Measurements from ENCODE around the gene PIP4K2C.
"Not testable (repeated sequence)": the region's sequence is repeated elsewhere in the genome, so short reads cannot be mapped to it uniquely, and the experiment has no call there.

PIP4K2C gene

GRCh38 chr12:57560516-57560915, 30.5 kb upstream of the PIP4K2C start:
- no peak for DNase-seq (ENCODE audit: low read depth)

GRCh38 chr12:57561117-57561516, 29.9 kb upstream of the PIP4K2C start:
- not testable (repeated sequence) for DNase-seq (ENCODE audit: low read depth)

- DNase-seq (ENCODE audit: low read depth), result no peak
Measured at GRCh38 chr12:57563358-57563757, 27.6 kb upstream of the PIP4K2C start.

- DNase-seq (ENCODE audit: low read depth), result no peak
Measured at GRCh38 chr12:57564178-57564740, 26.7 kb upstream of the PIP4K2C start.

- DNase-seq (ENCODE audit: low read depth), result no peak
Measured at GRCh38 chr12:57568838-57569237, 22.2 kb upstream of the PIP4K2C start.

- no peak for DNase-seq (ENCODE audit: low read depth)
Measured at GRCh38 chr12:57569858-57570257, 21.1 kb upstream of the PIP4K2C start.

- DNase-seq (ENCODE audit: low read depth), result not testable (repeated sequence)
Measured at GRCh38 chr12:57570438-57570837, 20.6 kb upstream of the PIP4K2C start.

- DNase-seq (ENCODE audit: low read depth), result no peak
Measured at GRCh38 chr12:57571926-57572762, 18.8 kb upstream of the PIP4K2C start.

GRCh38 chr12:57574795-57575194, 16.2 kb upstream of the PIP4K2C start:
- no peak for DNase-seq (ENCODE audit: low read depth)

GRCh38 chr12:57575771-57576612, 15.0 kb upstream of the PIP4K2C start:
- no peak for DNase-seq (ENCODE audit: low read depth)

GRCh38 chr12:57576613-57577160, 14.3 kb upstream of the PIP4K2C start:
- no peak for DNase-seq (ENCODE audit: low read depth)

- DNase-seq (ENCODE audit: low read depth), result no peak
Measured at GRCh38 chr12:57577981-57578758, 12.8 kb upstream of the PIP4K2C start.

- DNase-seq (ENCODE audit: low read depth), result no peak
Measured at GRCh38 chr12:57579011-57579410, 12.0 kb upstream of the PIP4K2C start.

GRCh38 chr12:57579677-57580465, 11.1 kb upstream of the PIP4K2C start:
- no peak for DNase-seq (ENCODE audit: low read depth)

GRCh38 chr12:57580466-57580795, 10.6 kb upstream of the PIP4K2C start:
- DNase-seq (ENCODE audit: low read depth), result no peak

GRCh38 chr12:57581802-57582201, 9.2 kb upstream of the PIP4K2C start:
- DNase-seq (ENCODE audit: low read depth), result no peak

GRCh38 chr12:57582440-57582839, 8.6 kb upstream of the PIP4K2C start:
- no peak for DNase-seq (ENCODE audit: low read depth)

- DNase-seq (ENCODE audit: low read depth), result peak; percentile 55
Measured at GRCh38 chr12:57583008-57583831, 7.8 kb upstream of the PIP4K2C start.

GRCh38 chr12:57584050-57584449, 6.9 kb upstream of the PIP4K2C start:
- DNase-seq (ENCODE audit: low read depth), result no peak

GRCh38 chr12:57584690-57585089, 6.3 kb upstream of the PIP4K2C start:
- DNase-seq (ENCODE audit: low read depth), result no peak

All from stimulated activated CD4-positive, alpha-beta T cell treated with anti-CD3 and anti-CD28 coated beads, Interleukin-2, amount 100 ng/mL, for 4 hours (primary cell).